ENCODE results near the gene ABCG4. TPM values are rescaled to one million over a fixed set of nuclear protein-coding genes. Genes with fewer than 3 reads are reported as not detected.
"Not testable (repeated sequence)": the region's sequence is repeated elsewhere in the genome, so short reads cannot be mapped to it uniquely, and the experiment has no call there.

The ABCG4 gene
- total RNA-seq, 3 donors from 2014 or later: 0.38 TPM; not detected in 2

GRCh38 chr11:119125821-119126220 lies 23.0 kb upstream of the ABCG4 start:
- H3K9me3 Mint-ChIP-seq: no peaks in the 10 kb centered on the region
- H3K36me3 Mint-ChIP-seq (ENCODE audit: insufficient read depth): peaks cover 18% of the 10 kb centered on the region
- H3K4me1 Mint-ChIP-seq (ENCODE audit: low read depth): peaks cover 30% of the 10 kb centered on the region
- no peak for ATAC-seq
- H3K4me3 Mint-ChIP-seq: no peak overlapping the region
- no peaks in the 10 kb centered on the region for H3K27me3 Mint-ChIP-seq (ENCODE audit: low read depth)
- DNase-seq: no peak

GRCh38 chr11:119126675-119127268 lies 22.1 kb upstream of the ABCG4 start:
- no peaks in the 10 kb centered on the region for H3K27me3 Mint-ChIP-seq (ENCODE audit: low read depth)
- no peak overlapping the region for H3K4me3 Mint-ChIP-seq
- DNase-seq (no peak), ATAC-seq (no peak)
- H3K4me1 Mint-ChIP-seq (ENCODE audit: low read depth): peaks cover 27% of the 10 kb centered on the region
- peaks cover 25% of the 10 kb centered on the region for H3K36me3 Mint-ChIP-seq (ENCODE audit: insufficient read depth)
- no peaks in the 10 kb centered on the region for H3K9me3 Mint-ChIP-seq

- no peak overlapping the region for H3K4me3 Mint-ChIP-seq
- ATAC-seq (no peak), DNase-seq (no peak)
- H3K4me1 Mint-ChIP-seq (ENCODE audit: low read depth): peaks cover 10% of the 10 kb centered on the region
- H3K27me3 Mint-ChIP-seq (ENCODE audit: low read depth): no peaks in the 10 kb centered on the region
- no peaks in the 10 kb centered on the region for H3K9me3 Mint-ChIP-seq
- H3K36me3 Mint-ChIP-seq (ENCODE audit: insufficient read depth): peaks cover 33% of the 10 kb centered on the region
These were observed 18.2 kb upstream of the ABCG4 start for GRCh38 chr11:119130662-119131061.

- Mint-ChIP-seq H3K27me3 (ENCODE audit: low read depth) (peaks cover 5% of the 10 kb centered on the region), H3K36me3 (ENCODE audit: insufficient read depth) (peaks cover 31% of the 10 kb centered on the region), H3K4me1 (ENCODE audit: low read depth) (no peaks in the 10 kb centered on the region), H3K4me3 (no peak overlapping the region), H3K9me3 (no peaks in the 10 kb centered on the region)
- peak in 1 of 2 donors; percentile 48 for ATAC-seq
- no peak for DNase-seq
These were observed 14.4 kb upstream of the ABCG4 start for GRCh38 chr11:119134389-119134978.

GRCh38 chr11:119139276-119139675 lies 9.6 kb upstream of the ABCG4 start:
- H3K27me3 Mint-ChIP-seq (ENCODE audit: low read depth): peaks cover 15% of the 10 kb centered on the region
- not testable (repeated sequence) for H3K4me3 Mint-ChIP-seq; H3K9me3 Mint-ChIP-seq; ATAC-seq; DNase-seq; H3K4me1 Mint-ChIP-seq (ENCODE audit: low read depth); H3K36me3 Mint-ChIP-seq (ENCODE audit: insufficient read depth)

GRCh38 chr11:119144825-119145486 lies 3.9 kb upstream of the ABCG4 start:
- ATAC-seq: no peak
- peaks cover 7% of the 10 kb centered on the region for H3K4me1 Mint-ChIP-seq (ENCODE audit: low read depth)
- peaks cover 44% of the 10 kb centered on the region for H3K27me3 Mint-ChIP-seq (ENCODE audit: low read depth)
- H3K4me3 Mint-ChIP-seq: no peak overlapping the region
- DNase-seq: no peak
- no peaks in the 10 kb centered on the region for H3K9me3 Mint-ChIP-seq
- no peaks in the 10 kb centered on the region for H3K36me3 Mint-ChIP-seq (ENCODE audit: insufficient read depth)

- no peak overlapping the region for H3K4me3 Mint-ChIP-seq
- no peaks in the 10 kb centered on the region for H3K9me3 Mint-ChIP-seq
- H3K36me3 Mint-ChIP-seq (ENCODE audit: insufficient read depth): no peaks in the 10 kb centered on the region
- ATAC-seq (no peak), DNase-seq (no peak)
- peaks cover 7% of the 10 kb centered on the region for H3K4me1 Mint-ChIP-seq (ENCODE audit: low read depth)
- peaks cover 44% of the 10 kb centered on the region for H3K27me3 Mint-ChIP-seq (ENCODE audit: low read depth)
These were observed 3.3 kb upstream of the ABCG4 start for GRCh38 chr11:119145551-119145950.

GRCh38 chr11:119147604-119148333 lies 1.1 kb upstream of the ABCG4 start:
- Mint-ChIP-seq H3K27me3 (ENCODE audit: low read depth) (peaks cover 41% of the 10 kb centered on the region), H3K36me3 (ENCODE audit: insufficient read depth) (no peaks in the 10 kb centered on the region), H3K4me1 (ENCODE audit: low read depth) (peaks cover 7% of the 10 kb centered on the region), H3K4me3 (peak overlapping the region; percentile 77), H3K9me3 (no peaks in the 10 kb centered on the region)
- ATAC-seq: no peak
- no peak for DNase-seq

GRCh38 chr11:119148720-119149017 lies 183 bp upstream of the ABCG4 start:
- Mint-ChIP-seq H3K4me1 (ENCODE audit: low read depth) (peaks cover 7% of the 10 kb centered on the region), H3K36me3 (ENCODE audit: insufficient read depth) (no peaks in the 10 kb centered on the region), H3K4me3 (peak overlapping the region; percentile 77), H3K9me3 (no peaks in the 10 kb centered on the region), H3K27me3 (ENCODE audit: low read depth) (peaks cover 36% of the 10 kb centered on the region)
- DNase-seq (no peak), ATAC-seq (no peak)

- H3K4me1 Mint-ChIP-seq (ENCODE audit: low read depth): peaks cover 7% of the 10 kb centered on the region
- H3K9me3 Mint-ChIP-seq: no peaks in the 10 kb centered on the region
- peaks cover 32% of the 10 kb centered on the region for H3K27me3 Mint-ChIP-seq (ENCODE audit: low read depth)
- no peak for ATAC-seq
- DNase-seq: no peak
- peak overlapping the region; percentile 48 for H3K4me3 Mint-ChIP-seq
- no peaks in the 10 kb centered on the region for H3K36me3 Mint-ChIP-seq (ENCODE audit: insufficient read depth)
These were observed 979 bp downstream of the ABCG4 start for GRCh38 chr11:119149786-119150275.

GRCh38 chr11:119152043-119152442 lies 3.2 kb downstream of the ABCG4 start:
- no peak overlapping the region for H3K4me3 Mint-ChIP-seq
- no peak for DNase-seq
- peaks cover 7% of the 10 kb centered on the region for H3K4me1 Mint-ChIP-seq (ENCODE audit: low read depth)
- peaks cover 21% of the 10 kb centered on the region for H3K27me3 Mint-ChIP-seq (ENCODE audit: low read depth)
- no peaks in the 10 kb centered on the region for H3K36me3 Mint-ChIP-seq (ENCODE audit: insufficient read depth)
- ATAC-seq: no peak
- H3K9me3 Mint-ChIP-seq: no peaks in the 10 kb centered on the region

GRCh38 chr11:119152604-119153003 lies 3.8 kb downstream of the ABCG4 start:
- H3K27me3 Mint-ChIP-seq (ENCODE audit: low read depth): peaks cover 15% of the 10 kb centered on the region
- no peaks in the 10 kb centered on the region for H3K36me3 Mint-ChIP-seq (ENCODE audit: insufficient read depth)
- DNase-seq (no peak), ATAC-seq (no peak)
- H3K9me3 Mint-ChIP-seq: no peaks in the 10 kb centered on the region
- H3K4me1 Mint-ChIP-seq (ENCODE audit: low read depth): peaks cover 6% of the 10 kb centered on the region
- no peak overlapping the region for H3K4me3 Mint-ChIP-seq

- no peaks in the 10 kb centered on the region for H3K36me3 Mint-ChIP-seq (ENCODE audit: insufficient read depth)
- H3K4me3 Mint-ChIP-seq: no peak overlapping the region
- DNase-seq: no peak
- H3K4me1 Mint-ChIP-seq (ENCODE audit: low read depth): no peaks in the 10 kb centered on the region
- no peaks in the 10 kb centered on the region for H3K9me3 Mint-ChIP-seq
- H3K27me3 Mint-ChIP-seq (ENCODE audit: low read depth): peaks cover 9% of the 10 kb centered on the region
- no peak for ATAC-seq
These were observed 4.4 kb downstream of the ABCG4 start for GRCh38 chr11:119153049-119153818.

- H3K4me1 Mint-ChIP-seq (ENCODE audit: low read depth): no peaks in the 10 kb centered on the region
- H3K27me3 Mint-ChIP-seq (ENCODE audit: low read depth): peaks cover 4% of the 10 kb centered on the region
- no peaks in the 10 kb centered on the region for H3K9me3 Mint-ChIP-seq
- DNase-seq: no peak
- no peaks in the 10 kb centered on the region for H3K36me3 Mint-ChIP-seq (ENCODE audit: insufficient read depth)
- no peak for ATAC-seq
- no peak overlapping the region for H3K4me3 Mint-ChIP-seq
These were observed 5.3 kb downstream of the ABCG4 start for GRCh38 chr11:119154178-119154577.
